Testis (tissue), 2 donors: ENCODE data around the gene RMND5A.

Experiments
- CTCF ChIP-seq, 3 experiments: fragments of 450-650 bp in 2 of 3; fragments of 200-600 bp in 1 of 3; sonication (generic) in 1 of 3; IDR thresholded peaks; one replicate each; pipeline ENCODE4 v1.5.1; 2016 to 2019; ENCODE audit warnings: antibody characterized with exemption in 3 of 3, mild to moderate bottlenecking in 2 of 3, moderate library complexity in 1 of 3
- POLR2A ChIP-seq: fragments of 450-650 bp; IDR thresholded peaks from one replicate; pipeline ENCODE4 v1.6.1; 2017; ENCODE audit warnings: antibody characterized with exemption, mild to moderate bottlenecking, moderate library complexity

- no peak for TF ChIP-seq CTCF (IDR thresholded peaks at IDR 0.05)
- TF ChIP-seq POLR2A = no peak
These were observed 44.5 kb upstream of the RMND5A start for GRCh38 chr2:86675511-86676015.
